HG03558 (cell line): ENCODE data around the gene ECPAS.
"Not testable (repeated sequence)": the region's sequence is repeated elsewhere in the genome, so short reads cannot be mapped to it uniquely, and the experiment has no call there.

Experiments used
- ATAC-seq: cut with Tn5 transposase; IDR thresholded peaks from one replicate; pipeline ENCODE4 v1.9.1; 2021; ENCODE audit warnings: moderate number of reproducible peaks; ENCODE audit not compliant: unreplicated experiment; ENCODE audit errors: extremely low read depth

The ECPAS gene

DNA sequence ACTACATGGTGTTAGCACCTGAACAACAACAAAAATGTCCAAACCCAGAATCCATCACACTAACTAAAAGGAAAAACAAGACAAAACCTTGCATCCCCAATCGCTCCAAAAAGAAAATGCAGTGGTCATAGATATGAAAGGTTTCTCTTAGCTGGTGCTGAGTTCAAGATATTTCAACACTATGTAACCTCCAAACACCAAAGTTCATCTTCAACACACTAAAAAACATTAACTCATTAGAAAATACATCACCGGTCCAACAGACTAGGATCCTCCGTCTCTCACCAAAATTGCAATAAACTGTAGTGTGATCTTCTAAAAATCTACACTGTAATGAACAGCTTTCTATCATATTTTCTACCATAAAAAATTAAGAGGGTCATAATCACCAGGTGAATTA is 60.8 kb downstream of the ECPAS start:
- ATAC-seq = no peak

DNA sequence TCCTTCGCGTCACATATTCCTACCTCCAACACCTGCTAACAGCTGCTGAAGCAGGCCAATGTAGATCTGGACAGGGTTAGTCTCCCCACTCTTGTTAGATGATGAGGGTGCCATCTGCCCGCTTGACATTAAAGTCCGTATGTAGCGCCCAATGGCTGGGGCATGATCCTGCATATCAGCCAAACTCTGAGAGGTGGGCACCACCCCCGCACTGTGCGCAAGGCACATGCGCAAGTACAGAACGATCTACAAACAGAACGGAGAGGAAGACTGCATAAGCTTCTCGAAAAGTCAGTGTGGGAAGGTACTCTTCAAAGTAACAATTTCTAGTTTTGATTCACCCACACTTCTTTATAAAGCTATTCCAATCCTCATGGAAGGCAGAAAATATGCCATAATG is 69.8 kb downstream of the ECPAS start:
- no peak for ATAC-seq

DNA sequence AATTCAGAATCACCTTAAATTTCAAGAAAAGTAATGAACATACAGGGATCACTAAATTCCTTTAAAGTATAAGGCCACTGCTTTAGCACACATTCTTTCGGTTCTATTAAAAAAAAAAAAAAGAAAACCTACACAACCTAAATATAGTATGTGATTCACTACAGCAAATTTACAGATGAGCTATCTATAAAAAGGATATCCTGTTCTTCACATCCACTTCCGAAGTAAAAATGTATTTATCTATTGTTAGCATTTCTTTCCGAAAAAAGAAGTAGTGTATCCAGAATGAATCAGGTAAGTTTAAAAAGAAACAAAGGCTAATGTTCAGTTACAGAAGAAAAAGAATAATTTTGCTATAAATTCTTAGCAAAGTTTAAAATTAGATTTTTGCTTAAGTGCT is 70.2 kb downstream of the ECPAS start:
- no peak for ATAC-seq

DNA sequence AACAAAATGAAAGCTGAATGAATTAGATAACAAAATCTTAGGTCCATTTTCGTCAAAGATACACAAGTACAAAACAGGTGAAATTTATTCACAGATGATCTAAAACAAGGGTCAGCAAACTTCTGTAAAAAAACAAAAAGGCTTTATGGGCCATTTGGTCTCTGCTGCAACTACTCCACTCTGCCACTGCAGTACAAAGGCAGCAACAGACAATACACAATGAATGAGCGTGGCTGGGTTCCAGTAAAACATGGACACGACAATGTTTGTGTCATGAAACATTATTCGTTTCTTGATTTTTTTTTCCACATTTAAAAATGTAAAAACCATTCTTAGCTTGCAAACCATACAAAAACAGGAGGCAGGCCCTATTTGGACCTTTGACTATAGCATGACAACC is 71.9 kb downstream of the ECPAS start:
- ATAC-seq = no peak

DNA sequence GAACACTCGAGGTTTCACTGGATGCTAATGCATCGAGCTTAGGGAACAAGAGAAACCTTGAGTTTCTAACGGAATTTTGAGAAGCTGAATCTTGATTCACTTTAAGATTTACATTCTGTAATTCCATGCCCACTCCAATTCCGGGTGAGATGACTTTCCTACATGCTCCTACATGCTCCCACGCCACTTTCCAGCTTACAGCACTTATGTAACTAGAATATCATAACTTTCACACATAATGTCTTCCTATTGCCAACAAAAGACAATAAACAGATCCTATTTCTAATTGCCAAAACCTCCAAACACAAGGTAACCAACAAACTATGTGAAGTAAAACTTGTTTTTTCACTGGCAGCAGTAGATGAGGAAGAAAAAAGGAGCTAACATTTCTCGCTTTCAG is 72.9 kb downstream of the ECPAS start:
- ATAC-seq = no peak

DNA sequence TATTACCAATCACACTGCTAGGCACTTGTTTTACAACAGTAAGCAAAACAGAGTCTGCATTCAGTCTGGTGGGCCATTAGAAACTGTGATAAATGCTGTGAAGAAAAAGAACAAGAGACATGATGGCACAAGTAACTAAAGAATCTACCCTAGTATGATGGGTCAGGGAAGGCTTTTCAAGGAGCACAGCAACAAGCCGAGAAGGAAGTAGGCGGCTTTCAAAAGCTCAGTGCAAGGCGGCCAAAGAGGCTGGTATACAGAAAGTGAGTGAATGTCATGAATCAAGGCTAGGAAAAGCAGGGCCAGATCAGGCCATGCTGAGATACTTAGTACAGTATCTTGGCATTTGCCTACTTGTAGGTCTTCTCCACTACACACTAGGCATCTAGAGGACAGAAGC is 76.4 kb downstream of the ECPAS start:
- no peak for ATAC-seq

DNA sequence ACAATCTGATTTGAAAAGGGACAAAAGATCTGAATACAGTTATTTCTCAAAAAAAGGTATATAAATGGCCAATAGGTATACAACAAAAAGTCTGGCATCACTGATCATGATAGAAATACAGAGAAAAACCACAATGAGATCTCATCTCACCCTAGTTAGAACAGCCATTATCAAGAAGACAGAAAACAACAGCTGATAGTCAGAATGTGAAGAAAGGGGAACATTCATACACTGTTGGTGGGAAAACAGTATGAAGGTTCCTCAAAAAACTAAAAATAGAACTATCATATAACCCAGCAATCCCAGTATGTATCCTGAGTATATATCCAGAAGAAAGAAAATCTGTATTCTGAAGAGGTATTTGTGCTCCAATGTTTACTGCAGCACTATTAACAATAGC is 78.5 kb downstream of the ECPAS start:
- no peak for ATAC-seq

DNA sequence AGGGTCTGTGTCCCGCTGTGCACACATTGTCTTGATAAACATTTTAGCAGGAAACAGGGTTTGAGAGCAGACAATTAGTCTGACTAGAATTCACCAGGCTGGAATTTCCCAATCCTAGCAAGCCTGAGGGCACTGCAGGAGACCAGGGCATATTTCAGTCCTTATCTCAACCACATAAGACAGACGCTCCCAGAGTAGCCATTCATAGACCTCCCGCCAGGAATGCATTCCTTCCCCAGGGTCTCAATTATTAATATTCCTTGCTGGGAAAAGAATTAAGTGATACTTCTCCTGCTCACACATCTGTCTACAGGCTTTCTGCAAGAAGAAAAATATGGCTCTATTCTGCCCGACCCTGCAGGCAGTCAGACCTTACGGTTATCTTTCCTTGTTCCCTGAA is 82.7 kb downstream of the ECPAS start:
- not testable (repeated sequence) for ATAC-seq

DNA sequence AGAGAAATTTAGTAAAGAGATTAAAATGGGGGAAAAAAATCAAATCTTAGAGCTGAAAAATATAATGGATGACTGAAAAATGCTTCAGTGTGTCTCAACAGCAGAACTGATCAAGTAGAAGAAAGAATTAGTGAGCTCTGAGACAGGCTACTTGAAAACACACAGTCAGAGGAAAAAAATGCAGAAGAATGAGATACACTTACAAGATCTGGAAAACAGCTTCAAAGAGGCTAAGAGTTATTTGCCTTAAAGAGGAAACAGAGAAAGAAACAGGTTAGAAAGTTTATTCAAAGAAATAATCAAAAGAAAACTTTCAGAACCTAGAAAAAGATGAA is 83.7 kb downstream of the ECPAS start:
- no peak for ATAC-seq

DNA sequence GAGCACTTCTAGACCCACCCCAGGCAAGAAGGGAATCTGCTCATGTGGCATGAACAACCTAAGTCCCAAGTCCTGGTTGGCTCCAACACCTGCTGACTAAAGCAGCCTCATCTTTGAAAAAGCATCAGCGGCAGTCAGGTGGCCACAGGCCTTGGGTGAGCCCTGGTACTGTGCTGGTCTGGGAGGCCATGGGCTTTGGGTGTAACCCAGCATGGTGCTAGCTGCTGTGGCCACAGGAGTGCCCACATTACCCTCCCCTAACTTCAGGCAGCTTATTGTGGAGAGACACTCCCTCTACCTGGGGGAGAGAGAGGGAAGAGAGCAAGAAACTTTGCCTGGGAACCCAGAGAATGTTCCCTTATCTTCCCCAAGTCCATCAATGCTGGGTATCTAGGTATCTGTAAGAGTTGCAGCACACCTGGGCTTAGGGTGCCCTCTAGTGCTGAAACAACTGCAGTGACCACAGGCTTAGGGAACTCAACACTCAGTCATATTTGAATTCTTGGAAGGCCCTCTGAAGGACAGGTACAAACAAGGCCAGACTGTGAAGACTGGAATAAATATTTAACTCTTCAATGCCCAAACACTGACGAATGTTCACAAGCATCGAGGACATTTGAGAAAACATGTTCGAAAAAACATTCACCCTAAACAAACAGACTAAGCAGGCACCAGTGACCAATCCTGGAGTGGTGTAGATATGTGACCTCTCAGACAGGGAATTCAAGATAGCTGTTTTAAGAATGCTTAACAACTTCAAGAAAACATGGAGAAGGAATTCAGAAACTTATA is 84.2 kb downstream of the ECPAS start:
- ATAC-seq = no peak

DNA sequence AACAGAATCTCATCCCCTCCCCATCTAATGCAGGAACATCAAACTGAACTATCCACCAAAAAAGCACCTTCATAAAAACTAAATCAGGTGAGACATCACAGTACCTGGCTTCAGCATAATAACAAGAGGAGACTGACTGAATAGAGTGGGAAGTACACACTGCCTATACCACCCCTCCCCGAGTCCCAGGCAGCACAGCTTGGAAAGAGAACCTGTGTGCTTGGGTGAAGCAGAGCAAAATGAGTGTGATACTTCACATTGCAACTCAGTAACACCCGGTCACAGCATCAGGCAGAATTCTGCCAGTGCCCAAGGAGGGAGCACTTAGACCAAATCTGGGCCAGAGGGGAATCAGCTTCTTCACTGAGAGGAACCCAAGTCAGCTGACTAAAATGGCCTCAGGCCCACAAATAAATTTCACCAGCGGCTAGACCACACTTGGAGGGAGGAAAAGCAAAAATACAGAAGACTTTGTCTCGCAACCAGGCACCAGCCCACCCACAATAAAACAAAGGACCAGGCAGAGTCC is 84.9 kb downstream of the ECPAS start:
- ATAC-seq = no peak

DNA sequence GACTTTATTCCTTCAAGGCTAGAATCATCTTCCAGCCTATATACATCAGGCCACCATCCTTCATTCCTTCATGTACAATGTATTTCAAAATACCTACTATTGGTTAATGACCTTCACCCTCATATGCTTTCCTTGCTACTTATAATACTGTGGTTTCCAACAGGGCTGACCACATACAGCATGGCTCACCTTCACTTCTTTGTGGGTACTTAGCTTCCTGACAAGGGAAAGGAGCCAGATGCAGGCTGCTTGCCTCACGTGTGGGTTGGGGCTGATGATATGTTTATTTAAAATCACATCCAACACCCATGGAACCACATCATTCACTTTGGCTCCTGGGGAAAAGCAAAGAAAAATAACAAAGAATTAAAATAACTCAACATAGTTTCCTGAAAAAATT is 90.2 kb downstream of the ECPAS start:
- no peak for ATAC-seq

DNA sequence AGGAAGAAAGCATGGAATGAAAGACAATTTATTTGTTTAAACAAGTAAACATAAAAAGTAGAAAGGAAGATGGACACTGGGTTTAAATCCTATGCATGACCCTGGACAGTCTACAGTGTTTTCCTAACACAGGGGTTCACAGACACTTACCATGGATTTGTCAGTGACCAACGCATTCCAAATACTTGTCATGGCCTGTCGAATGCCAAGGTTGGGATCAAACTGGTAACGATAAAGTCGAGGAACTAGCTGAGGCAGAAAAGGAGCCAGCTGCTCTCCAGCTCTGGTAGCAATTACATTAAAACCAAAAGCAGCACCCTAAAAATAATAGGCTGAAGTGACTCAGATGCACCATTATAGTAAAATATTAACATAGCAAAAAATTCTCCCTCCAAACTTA is 94.8 kb downstream of the ECPAS start:
- no peak for ATAC-seq

DNA sequence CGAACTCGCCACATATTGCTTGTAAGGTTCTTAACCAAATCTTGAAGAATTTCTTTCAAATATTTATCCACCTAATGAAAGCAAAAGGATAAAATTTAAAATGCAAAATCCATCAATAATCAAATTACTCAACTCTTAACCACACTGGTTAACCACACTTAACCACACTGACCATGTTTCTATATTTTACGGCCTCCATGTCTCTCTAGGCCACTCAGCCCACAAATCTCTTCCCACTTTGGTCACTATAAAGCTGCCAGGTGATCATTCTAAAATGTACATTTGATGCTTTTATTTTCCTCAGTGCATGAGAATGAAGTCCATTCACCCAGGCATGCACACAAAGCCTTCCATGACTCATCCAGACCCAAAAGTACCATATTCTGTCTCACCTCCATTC is 97.8 kb downstream of the ECPAS start:
- ATAC-seq = no peak

DNA sequence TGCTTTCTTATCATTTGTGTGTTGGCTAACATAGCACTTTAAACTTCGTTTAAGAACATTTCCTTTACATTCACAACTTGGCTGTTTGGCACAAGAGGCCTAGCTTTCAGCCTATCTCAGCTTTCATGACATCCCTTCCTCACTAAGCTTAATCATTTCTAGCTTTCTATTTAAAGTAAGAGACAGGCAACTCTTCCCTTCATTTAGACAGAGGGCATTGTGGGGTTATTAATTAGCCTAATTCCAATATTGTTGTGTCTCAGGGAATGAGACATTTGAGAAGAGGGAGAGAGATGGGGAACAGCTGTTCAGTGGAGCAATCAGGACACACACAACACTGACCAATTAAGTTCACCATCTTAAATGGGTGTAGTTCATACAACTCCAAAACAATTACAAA is 103.2 kb downstream of the ECPAS start:
- ATAC-seq = no peak

DNA sequence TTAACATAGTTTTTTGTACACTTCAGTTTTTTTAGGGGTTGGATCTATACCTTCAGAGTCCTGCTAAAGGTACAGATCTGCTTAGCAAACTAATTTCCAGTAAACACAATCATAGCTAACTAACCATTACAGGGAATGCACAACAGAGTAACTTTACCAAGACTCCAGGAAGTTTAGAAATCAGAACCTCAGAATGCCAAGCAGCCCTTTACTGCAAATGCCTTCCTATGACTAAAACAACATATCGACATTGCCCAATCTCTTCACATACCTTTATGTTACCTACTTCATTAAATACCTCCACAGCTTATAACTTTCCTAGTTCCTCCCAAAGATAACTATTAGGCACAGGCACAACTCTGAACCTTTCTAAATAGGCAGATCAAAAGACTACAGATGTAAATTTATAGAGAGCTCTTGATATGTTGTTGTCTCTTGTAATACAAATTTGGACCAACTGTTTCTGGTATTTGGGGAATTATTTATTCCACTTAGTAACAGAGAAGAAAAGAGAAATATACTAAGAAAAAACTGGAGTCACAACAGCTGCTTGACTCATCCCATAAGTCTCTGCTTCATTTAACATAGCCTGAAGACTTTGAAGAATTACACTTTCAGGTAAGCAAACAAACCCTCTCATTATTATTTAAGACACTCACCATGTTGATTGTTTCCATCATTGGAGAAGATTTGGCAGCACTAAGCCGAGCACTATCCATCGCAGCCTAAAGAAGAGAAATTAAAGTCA is 108.2 kb downstream of the ECPAS start:
- no peak for ATAC-seq

DNA sequence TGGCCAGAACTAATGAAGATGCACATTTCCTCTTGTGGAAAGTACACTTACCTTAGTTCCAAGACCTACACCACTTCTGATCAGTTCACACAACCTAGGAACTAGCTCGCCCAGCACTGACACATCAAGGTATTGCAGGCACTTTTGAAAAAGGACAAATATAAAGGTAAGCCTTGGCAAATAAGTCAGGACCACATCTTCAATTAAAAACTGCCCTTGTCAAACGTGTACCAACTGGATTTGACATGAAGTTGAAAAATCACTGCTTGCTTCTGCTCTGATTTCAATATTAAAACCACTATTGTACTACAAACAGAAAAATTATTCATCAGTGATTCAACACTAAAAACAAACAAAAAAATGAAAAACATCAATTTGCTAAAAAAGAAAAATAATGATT is 109.1 kb downstream of the ECPAS start:
- no peak for ATAC-seq

DNA sequence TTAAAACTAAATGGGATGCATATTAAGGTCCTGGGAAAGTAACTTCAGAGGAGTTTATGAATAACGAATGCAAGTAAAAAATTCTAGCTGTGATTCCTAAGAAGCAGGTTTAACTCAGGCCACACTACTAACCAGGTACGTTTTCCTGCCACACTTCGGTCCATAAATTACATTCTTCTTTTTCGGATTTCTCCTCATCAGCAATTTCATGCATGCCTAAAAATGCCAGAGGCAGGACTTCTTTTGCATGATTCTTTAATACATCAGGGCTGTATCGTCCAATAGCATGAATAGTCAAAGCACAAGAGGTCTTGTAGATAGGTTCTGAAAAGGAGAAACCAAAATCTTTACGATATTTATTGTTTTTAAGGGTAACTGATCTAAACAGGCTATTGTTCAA is 111.9 kb downstream of the ECPAS start:
- ATAC-seq = no peak

DNA sequence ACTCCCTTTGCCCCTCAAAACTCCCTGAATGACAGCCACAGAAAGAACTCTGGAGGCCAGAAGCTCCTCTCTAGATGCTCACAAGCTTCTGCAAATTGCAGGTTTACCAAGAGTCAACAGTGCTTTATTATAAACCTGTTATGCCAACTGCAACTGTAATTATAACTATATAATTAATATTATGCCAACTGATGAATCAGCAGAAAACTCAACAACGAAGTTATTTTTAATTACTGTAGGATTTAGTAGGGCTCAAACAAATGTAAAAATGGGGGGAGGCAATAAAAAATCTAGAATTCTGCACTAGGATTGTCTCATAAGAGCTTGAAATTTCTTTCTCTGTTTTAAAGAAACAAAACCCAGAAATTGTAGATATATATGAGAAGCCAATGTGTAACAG is 117.2 kb downstream of the ECPAS start:
- no peak for ATAC-seq

DNA sequence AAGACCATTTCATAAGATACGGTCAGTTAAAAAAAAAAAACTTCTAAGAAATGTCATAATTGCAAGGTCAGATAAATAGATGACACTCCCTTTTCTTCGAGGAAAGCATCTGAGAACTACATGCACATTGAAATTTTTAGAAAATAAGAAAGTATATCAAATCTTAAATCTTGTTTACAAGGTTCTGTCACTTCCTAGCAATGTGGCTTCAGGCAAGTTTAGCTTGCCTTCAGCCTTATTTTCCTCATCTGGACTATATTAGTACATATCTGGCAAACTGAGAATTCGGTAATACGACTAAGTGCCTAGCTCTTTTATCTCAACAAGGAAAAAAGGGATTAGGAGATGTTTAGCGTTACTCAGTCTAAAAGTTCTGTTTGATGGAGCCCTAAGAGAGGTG is 121.7 kb downstream of the ECPAS start:
- ATAC-seq = no peak

DNA sequence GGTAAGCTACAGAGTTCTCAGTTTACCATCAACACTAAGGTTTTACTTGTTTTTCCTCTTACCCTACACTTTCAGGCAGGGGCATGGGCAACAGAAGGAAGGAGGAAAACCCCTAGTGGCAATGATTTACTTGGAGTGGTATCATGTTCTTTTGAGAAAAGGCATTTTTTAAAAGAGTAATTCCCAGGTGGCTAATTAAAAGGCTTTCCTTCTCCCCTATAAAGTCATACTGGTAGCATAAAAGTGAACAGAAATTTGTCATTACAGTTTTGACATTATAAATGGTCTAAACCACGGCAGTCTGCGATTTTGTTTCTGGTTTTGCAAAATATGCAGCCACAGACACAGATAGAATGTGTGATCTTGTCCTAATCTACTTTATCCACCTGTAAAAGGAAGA is 123.3 kb downstream of the ECPAS start:
- no peak for ATAC-seq
